DND-41 (cell line): ENCODE results near the gene UBD.

Experiments used
- EZH2 ChIP-seq: IDR thresholded peaks from 3 replicates; pipeline ENCODE4 v1.6.1; 2012; ENCODE audit warnings: borderline replicate concordance, low read depth, mild to moderate bottlenecking, moderate library complexity, low read length, inconsistent platforms; ENCODE audit not compliant: severe bottlenecking
- TF ChIP-seq, protein P1 (sequence below): IDR thresholded peaks from 2 replicates; pipeline ENCODE4 v1.5.1; 2012; ENCODE audit warnings: borderline replicate concordance, low read length, moderate library complexity, mild to moderate bottlenecking; ENCODE audit not compliant: poor library complexity, severe bottlenecking; ENCODE audit errors: extremely low read depth

DNA sequence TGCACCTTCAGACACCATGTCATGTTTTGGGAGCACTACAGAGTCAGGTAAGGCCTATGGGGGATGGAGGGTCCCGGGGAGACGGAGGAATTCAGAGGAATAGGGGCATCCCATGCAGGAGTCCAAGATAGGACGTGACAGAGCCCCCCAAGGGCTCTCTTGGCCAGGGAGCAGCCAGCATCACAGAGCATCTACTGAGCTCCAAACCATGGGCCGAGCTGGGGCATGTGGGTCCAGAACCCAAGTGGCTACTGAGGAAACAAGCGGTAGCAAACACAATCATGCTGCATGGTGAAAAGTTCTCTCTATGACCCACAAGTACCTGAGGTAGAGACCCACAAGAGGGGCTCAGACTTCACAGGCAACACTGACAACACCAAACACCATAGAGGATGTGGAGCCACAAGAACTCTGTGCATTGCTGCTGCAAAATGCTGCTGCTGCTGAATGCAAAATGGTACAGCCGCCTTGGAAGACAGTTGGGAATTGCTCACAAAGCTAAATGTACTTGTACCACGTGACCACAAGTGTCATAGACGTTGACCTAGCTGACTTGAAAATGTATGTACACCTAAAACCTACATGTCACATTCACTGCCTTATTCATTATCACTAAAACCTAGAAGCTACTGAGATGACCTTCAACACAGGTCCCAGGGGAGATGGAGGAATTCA lies 38.4 kb downstream of the UBD start:
- TF ChIP-seq, protein P1, sequence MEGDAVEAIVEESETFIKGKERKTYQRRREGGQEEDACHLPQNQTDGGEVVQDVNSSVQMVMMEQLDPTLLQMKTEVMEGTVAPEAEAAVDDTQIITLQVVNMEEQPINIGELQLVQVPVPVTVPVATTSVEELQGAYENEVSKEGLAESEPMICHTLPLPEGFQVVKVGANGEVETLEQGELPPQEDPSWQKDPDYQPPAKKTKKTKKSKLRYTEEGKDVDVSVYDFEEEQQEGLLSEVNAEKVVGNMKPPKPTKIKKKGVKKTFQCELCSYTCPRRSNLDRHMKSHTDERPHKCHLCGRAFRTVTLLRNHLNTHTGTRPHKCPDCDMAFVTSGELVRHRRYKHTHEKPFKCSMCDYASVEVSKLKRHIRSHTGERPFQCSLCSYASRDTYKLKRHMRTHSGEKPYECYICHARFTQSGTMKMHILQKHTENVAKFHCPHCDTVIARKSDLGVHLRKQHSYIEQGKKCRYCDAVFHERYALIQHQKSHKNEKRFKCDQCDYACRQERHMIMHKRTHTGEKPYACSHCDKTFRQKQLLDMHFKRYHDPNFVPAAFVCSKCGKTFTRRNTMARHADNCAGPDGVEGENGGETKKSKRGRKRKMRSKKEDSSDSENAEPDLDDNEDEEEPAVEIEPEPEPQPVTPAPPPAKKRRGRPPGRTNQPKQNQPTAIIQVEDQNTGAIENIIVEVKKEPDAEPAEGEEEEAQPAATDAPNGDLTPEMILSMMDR = no peak
- TF ChIP-seq EZH2 = no peak
